HAP-1 (cell line): ENCODE results near the gene SPOCK2.
"Not testable (repeated sequence)": the region's sequence is repeated elsewhere in the genome, so short reads cannot be mapped to it uniquely, and the experiment has no call there.

Source experiments
- DNase-seq, 2 experiments: peaks; one replicate each; pipeline ENCODE4 v3.0.0-alpha.2; 2016 to 2020; ENCODE audit warnings: low spot score in 2 of 2
- H3K27me3 ChIP-seq: fragments of 250-450 bp; sonication (Bioruptor Pico); 2 replicates; pipeline ENCODE4 v1.5.1; 2020; ENCODE audit warnings: low read depth, mild to moderate bottlenecking, moderate library complexity
- H3K36me3 ChIP-seq: fragments of 250-450 bp; sonication (Bioruptor Pico); replicated peaks from 2 replicates; pipeline ENCODE4 v1.5.1; 2020; ENCODE audit warnings: mild to moderate bottlenecking
- H3K4me1 ChIP-seq: fragments of 250-450 bp; sonication (Bioruptor Pico); 2 replicates; pipeline ENCODE4 v1.5.1; 2020; ENCODE audit warnings: mild to moderate bottlenecking
- H3K4me3 ChIP-seq: fragments of 250-450 bp; sonication (Bioruptor Pico); 2 replicates; pipeline ENCODE4 v1.5.1; 2020; ENCODE audit warnings: mild to moderate bottlenecking, moderate library complexity
- H3K9me3 ChIP-seq: fragments of 250-450 bp; sonication (Bioruptor Pico); 2 replicates; pipeline ENCODE4 v1.5.1; 2020; ENCODE audit warnings: mild to moderate bottlenecking, moderate library complexity
- in situ Hi-C: fragments of 300-500 bp; cut with MboI; formaldehyde crosslinking; loops from 3 replicates; pipeline ENCODE4 v1.14.3; 2020; ENCODE audit warnings: low sequenced_read_pairs, inconsistent platforms, mixed read lengths

SPOCK2 gene

DNA sequence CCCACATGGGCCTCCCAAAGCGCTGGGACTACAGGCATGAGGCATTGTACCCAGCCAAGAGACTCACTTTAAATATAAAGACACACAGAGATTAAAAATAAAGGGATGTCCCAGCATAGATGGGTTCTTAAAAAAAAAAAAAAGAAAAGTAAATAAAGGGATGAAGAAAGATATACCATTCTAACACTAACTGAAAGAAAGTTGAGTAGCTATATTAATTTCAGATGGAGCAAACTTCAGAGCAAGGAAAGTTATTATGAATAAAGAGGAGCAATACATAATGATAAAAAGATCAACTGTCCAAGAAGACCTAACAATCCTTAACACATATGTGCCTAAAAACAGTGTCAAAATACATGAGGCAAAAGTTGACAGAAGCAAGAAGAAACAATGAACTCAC is 33.0 kb upstream of the SPOCK2 start:
- Histone ChIP-seq H3K9me3 (peaks cover 5% of the 10 kb centered on the region), H3K4me1 (peaks cover 24% of the 10 kb centered on the region), H3K27me3 (no peaks in the 10 kb centered on the region), H3K4me3 (no peak overlapping the region), H3K36me3 (no peaks in the 10 kb centered on the region; the same call in 1 of the 2 replicates)
- in situ Hi-C loops: no loop called here
- no peak for DNase-seq

DNA sequence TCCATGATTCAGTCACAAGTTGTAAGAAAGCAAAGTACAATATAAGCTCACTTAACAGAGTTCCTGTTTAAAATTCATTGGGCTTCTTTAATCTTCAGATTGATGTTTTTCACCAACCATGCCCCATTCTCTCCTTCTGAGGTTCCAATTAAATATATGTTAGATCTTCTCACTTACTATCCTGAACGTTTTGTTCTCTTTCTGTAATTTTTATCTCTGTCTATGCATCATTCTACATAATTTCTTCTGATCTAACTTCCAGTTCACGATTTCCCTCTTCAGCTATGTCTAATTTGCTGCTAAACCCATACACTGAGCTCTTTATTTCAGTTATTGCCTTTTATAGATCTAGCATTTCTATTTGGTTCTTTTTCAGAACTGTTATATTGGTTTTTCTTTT is 28.0 kb upstream of the SPOCK2 start:
- no peaks in the 10 kb centered on the region for H3K27me3 ChIP-seq
- in situ Hi-C loops: no loop called here
- DNase-seq: no peak
- no peak overlapping the region for H3K4me3 ChIP-seq
- H3K4me1 ChIP-seq: no peaks in the 10 kb centered on the region
- peaks cover 6% of the 10 kb centered on the region for H3K9me3 ChIP-seq
- no peaks in the 10 kb centered on the region for H3K36me3 ChIP-seq

GRCh38 chr10:72114706-72115450 is 26.5 kb upstream of the SPOCK2 start:
- in situ Hi-C loops: no loop called here
- Histone ChIP-seq H3K9me3 (peaks cover 6% of the 10 kb centered on the region), H3K4me1 (no peaks in the 10 kb centered on the region), H3K4me3 (no peak overlapping the region), H3K27me3 (no peaks in the 10 kb centered on the region), H3K36me3 (no peaks in the 10 kb centered on the region)
- DNase-seq: no peak

- in situ Hi-C loops: no loop called here
- Histone ChIP-seq H3K27me3 (no peaks in the 10 kb centered on the region), H3K9me3 (no peaks in the 10 kb centered on the region), H3K4me1 (peaks cover 13% of the 10 kb centered on the region), H3K4me3 (no peak overlapping the region), H3K36me3 (no peaks in the 10 kb centered on the region)
- DNase-seq: no peak
Measured at GRCh38 chr10:72110673-72111401, 22.5 kb upstream of the SPOCK2 start.

GRCh38 chr10:72109636-72110157 is 21.3 kb upstream of the SPOCK2 start:
- H3K27me3 ChIP-seq: no peaks in the 10 kb centered on the region
- H3K4me1 ChIP-seq: peaks cover 24% of the 10 kb centered on the region
- no peak overlapping the region for H3K4me3 ChIP-seq
- no peaks in the 10 kb centered on the region for H3K36me3 ChIP-seq
- no peak for DNase-seq
- no peaks in the 10 kb centered on the region for H3K9me3 ChIP-seq
- in situ Hi-C loops: no loop called here

DNA sequence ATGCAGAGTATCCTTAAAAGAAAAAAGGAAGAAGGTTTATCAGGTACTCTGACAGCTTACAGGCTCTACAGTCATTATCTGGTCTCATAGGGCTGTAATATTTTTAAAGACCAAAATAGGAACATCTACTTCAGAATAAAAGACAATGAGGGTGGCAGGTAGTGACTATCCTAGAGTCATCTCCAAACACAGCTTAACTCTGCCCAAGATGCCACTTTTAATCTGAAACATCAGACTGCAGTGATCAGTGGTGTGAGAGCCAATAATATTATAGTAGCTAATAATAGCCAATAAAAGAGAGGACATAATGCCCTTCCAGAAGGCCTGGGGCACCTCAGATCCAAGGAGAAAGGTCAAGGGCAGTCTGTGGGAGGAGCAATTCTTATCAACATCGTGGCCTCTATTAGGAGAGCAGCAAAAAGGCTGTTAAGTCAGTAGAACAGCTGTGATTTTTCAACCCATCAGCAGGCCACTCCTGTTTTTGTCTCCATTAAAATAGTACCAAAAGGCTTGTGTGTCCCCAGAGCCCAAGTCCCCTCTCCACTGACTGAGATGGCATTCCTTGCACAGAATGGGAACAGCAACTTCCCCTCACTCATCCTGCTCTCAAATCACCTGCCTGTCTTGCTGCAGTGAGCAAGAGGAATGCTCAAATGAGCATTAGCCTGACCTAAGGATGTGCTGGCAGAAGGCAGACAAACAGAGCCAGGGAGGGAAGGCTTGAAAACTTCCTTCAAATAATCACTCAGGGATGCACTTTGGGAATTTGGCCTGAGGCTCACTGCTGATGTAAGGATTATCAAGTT is 20.7 kb upstream of the SPOCK2 start:
- no peaks in the 10 kb centered on the region for H3K9me3 ChIP-seq
- peaks cover 31% of the 10 kb centered on the region for H3K4me1 ChIP-seq
- no peak for DNase-seq
- H3K4me3 ChIP-seq: no peak overlapping the region
- H3K27me3 ChIP-seq: no peaks in the 10 kb centered on the region
- H3K36me3 ChIP-seq: no peaks in the 10 kb centered on the region
- in situ Hi-C loops: no loop called here

DNA sequence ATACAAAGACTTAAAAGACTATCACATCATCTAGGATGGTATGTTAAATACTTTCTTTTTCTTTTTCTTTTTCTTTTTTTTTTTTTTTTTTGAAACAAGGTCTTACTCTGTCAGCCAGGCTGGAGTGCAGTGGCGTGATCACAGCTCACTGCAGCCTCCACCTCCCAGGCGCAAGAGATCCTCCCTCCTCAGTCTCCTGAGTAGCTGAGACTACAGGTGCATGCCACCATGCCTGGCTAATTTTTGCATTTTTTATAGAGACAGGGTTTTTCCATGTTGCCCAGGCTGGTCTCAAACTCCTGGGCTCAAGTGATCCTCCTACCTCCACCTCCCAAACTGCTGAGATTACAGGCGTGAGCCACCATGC is 19.6 kb upstream of the SPOCK2 start:
- H3K27me3 ChIP-seq, H3K36me3 ChIP-seq, H3K9me3 ChIP-seq, in situ Hi-C loops, H3K4me3 ChIP-seq, DNase-seq: not testable (repeated sequence)
- peaks cover 38% of the 10 kb centered on the region for H3K4me1 ChIP-seq

- no peaks in the 10 kb centered on the region for H3K9me3 ChIP-seq
- no peaks in the 10 kb centered on the region for H3K27me3 ChIP-seq
- H3K4me3 ChIP-seq: no peak overlapping the region
- H3K36me3 ChIP-seq: no peaks in the 10 kb centered on the region
- H3K4me1 ChIP-seq: peaks cover 38% of the 10 kb centered on the region
- no peak for DNase-seq
- in situ Hi-C loops: no loop called here
Measured at GRCh38 chr10:72107325-72108003, 19.1 kb upstream of the SPOCK2 start.

DNA sequence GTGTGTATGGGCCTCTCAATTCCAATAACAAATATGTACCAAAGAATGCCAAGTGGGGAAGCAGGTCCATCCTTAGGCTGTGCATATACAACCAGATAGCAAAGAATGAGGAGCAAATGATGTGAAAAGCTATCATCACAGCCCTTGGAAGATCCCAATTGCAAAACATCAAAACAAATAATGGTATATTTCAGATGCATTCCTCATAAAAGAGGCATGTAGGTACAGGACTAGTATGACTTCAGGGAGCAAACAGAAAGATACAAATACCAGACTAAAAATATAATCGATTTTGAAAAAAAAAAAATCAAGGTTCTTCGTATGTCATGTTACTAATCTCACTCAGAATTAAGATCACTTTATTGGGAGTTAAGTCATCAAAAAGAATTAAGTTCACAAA is 18.5 kb upstream of the SPOCK2 start:
- DNase-seq: no peak
- in situ Hi-C loops: no loop called here

DNA sequence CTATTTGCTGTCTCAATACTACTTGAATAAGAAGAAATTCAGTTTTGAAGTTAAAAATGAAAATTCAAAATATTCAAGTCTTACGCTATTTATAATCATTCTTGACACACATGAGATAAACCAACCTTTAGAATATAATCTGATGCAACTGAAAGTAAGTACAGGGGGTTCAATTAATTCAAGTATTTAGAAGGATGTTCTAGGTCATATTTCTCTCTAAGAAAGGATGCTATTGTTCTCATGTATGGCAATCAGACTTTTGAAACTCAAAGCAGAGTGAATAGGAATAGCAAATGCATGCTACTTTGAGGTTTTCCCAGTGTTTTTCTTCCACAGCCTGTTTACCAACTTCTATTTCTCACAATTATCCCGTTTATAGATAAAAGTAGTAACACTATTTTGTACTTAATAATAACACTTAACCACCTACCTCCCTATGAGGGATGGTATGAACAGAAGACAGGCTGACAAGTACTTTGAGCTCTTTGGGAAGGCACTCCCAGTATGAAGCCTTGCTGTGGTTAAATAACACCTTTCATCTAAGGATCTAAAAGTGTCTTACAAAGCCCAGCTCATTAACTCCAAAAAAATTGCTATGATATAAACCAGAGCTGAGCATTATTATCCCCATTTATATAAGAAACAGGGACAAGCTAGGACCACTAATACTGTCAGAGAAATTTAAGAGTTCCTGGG is 18.0 kb upstream of the SPOCK2 start:
- Histone ChIP-seq H3K27me3 (no peaks in the 10 kb centered on the region), H3K4me3 (no peak overlapping the region), H3K36me3 (no peaks in the 10 kb centered on the region), H3K4me1 (peaks cover 38% of the 10 kb centered on the region), H3K9me3 (no peaks in the 10 kb centered on the region)
- DNase-seq: no peak
- in situ Hi-C loops: no loop called here

More for the DNA sequence above, 18.5 kb upstream of the SPOCK2 start:
- no peaks in the 10 kb centered on the region for H3K9me3 ChIP-seq
- H3K36me3 ChIP-seq: no peaks in the 10 kb centered on the region
- H3K27me3 ChIP-seq: no peaks in the 10 kb centered on the region
- peaks cover 38% of the 10 kb centered on the region for H3K4me1 ChIP-seq
- no peak overlapping the region for H3K4me3 ChIP-seq

DNA sequence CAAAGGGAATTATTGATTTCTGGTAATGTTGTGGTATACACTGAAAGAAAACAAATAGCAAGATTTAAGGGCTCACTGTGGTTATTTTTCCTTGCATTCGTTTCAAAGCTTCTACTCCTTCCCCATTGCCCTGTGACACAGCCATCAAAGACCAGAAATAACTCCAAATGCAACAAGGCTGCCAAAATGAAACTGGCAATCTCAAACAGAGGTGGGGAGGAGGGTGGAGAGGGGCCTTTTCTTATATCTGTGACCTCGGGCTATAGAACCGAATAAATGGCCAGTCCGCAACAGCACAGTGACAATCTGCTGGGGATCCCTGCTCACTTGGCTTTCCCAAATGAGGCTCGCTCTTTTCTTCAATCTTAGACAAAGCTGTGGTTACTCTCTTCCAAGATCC is 17.4 kb upstream of the SPOCK2 start:
- no peak for DNase-seq
- peaks cover 38% of the 10 kb centered on the region for H3K4me1 ChIP-seq
- no peaks in the 10 kb centered on the region for H3K36me3 ChIP-seq
- H3K27me3 ChIP-seq: no peaks in the 10 kb centered on the region
- H3K4me3 ChIP-seq: no peak overlapping the region
- H3K9me3 ChIP-seq: no peaks in the 10 kb centered on the region
- in situ Hi-C loops: no loop called here

GRCh38 chr10:72105098-72105475 is 16.7 kb upstream of the SPOCK2 start:
- Histone ChIP-seq H3K9me3 (no peaks in the 10 kb centered on the region), H3K36me3 (no peaks in the 10 kb centered on the region), H3K4me3 (no peak overlapping the region), H3K4me1 (peaks cover 38% of the 10 kb centered on the region), H3K27me3 (no peaks in the 10 kb centered on the region)
- in situ Hi-C loops: no loop called here
- DNase-seq: no peak

DNA sequence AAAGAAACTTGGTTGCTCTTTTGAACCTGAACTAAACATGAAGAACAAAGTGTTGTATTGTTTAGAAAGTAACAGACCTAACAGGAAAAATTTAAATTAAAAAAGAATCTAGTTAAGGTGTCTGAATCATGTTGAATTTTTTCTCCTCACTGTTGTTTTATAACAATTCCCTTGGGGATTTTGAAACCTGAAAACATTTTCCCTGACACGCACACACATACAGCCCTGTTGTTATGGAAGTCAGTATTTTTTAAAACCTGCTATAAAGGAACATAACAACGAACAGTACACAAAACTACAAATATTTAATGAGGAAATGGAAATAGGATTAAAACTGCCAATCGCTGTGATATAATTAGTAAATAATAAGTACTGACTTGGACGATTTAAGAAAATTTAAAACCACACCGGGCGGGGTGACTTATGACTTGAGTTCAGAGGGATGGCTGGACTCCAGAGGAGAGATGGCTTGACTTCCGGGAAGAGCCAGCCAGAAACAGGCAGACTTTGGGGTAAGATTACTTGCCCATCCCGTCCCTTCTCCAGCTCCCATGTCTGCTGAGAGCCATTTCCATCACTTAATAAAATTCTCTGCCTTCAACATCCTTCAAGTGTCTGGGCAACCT is 16.2 kb upstream of the SPOCK2 start:
- in situ Hi-C loops: no loop called here
- H3K4me3 ChIP-seq: no peak overlapping the region
- H3K9me3 ChIP-seq: no peaks in the 10 kb centered on the region
- H3K4me1 ChIP-seq: peaks cover 39% of the 10 kb centered on the region
- peak; percentile 70 to 85 for DNase-seq
- H3K36me3 ChIP-seq: no peaks in the 10 kb centered on the region
- no peaks in the 10 kb centered on the region for H3K27me3 ChIP-seq
